ENCODE results near the gene DDC.
"Not testable (repeated sequence)": the region's sequence is repeated elsewhere in the genome, so short reads cannot be mapped to it uniquely, and the experiment has no call there.

DDC gene

GRCh38 chr7:50553973-50554372 is 11.2 kb downstream of the DDC start:
- DNase-seq, result no peak

- no peak for DNase-seq
Observed at GRCh38 chr7:50552921-50553320, 12.3 kb downstream of the DDC start.

- DNase-seq, result no peak
Observed at GRCh38 chr7:50552139-50552538, 13.1 kb downstream of the DDC start.

- DNase-seq, result not testable (repeated sequence)
Observed at GRCh38 chr7:50545613-50546012, 19.6 kb downstream of the DDC start.

GRCh38 chr7:50544992-50545391 is 20.2 kb downstream of the DDC start:
- no peak for DNase-seq

- DNase-seq, result no peak
Observed at GRCh38 chr7:50543776-50544442, 21.3 kb downstream of the DDC start.

GRCh38 chr7:50542132-50542531 is 23.1 kb downstream of the DDC start:
- DNase-seq, result no peak

GRCh38 chr7:50540785-50541579 is 24.2 kb downstream of the DDC start:
- no peak for DNase-seq

GRCh38 chr7:50539725-50540124 is 25.5 kb downstream of the DDC start:
- DNase-seq, result no peak

GRCh38 chr7:50538478-50538877 is 26.7 kb downstream of the DDC start:
- no peak for DNase-seq

GRCh38 chr7:50537417-50537816 is 27.8 kb downstream of the DDC start:
- no peak for DNase-seq

- not testable (repeated sequence) for DNase-seq
Observed at GRCh38 chr7:50535291-50535711, 29.9 kb downstream of the DDC start.

- no peak for DNase-seq
Observed at GRCh38 chr7:50534690-50535290, 30.4 kb downstream of the DDC start.

- no peak for DNase-seq
Observed at GRCh38 chr7:50533866-50534265, 31.3 kb downstream of the DDC start.

GRCh38 chr7:50531928-50532327 is 33.3 kb downstream of the DDC start:
- no peak for DNase-seq

GRCh38 chr7:50531401-50531911 is 33.7 kb downstream of the DDC start:
- DNase-seq, result no peak

- no peak for DNase-seq
Observed at GRCh38 chr7:50530766-50531165, 34.4 kb downstream of the DDC start.

- DNase-seq, result no peak
Observed at GRCh38 chr7:50529093-50529862, 35.9 kb downstream of the DDC start.

GRCh38 chr7:50528266-50529092 is 36.7 kb downstream of the DDC start:
- no peak for DNase-seq

GRCh38 chr7:50519350-50519749 is 45.9 kb downstream of the DDC start:
- DNase-seq, result not testable (repeated sequence)

GRCh38 chr7:50513166-50513871 is 51.9 kb downstream of the DDC start:
- DNase-seq, result no peak

Measured in NCI-H1694 treated with DMSO at 0.1 percent for 48 hours (cell line).